T follicular helper cell (primary cell): Measurements from ENCODE around the gene SYNE2.

Experiments used
- DNase-seq: peaks from one replicate; pipeline ENCODE4 v3.0.0-alpha.2; 2020; ENCODE audit warnings: low read depth

SYNE2 gene

DNA sequence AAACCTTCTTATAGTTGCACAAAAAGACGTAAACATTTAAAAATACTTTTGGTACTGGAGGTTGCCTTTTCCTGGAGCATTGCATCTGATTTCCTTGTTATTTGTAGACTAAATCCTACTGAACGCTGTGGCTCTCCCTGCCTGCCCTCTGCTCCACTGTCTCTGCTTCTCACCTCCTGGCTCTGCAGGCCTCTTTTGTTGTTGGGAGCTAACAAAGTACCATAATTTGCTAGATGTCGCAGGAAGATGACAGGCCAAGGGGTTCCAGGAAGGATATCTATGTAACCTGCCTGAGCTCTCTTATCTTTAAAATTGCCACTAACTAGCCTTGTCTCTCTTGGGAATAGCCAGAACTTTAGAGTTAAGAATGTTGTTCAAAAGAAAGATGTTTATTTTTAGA is 21.4 kb downstream of the SYNE2 start:
- no peak for DNase-seq

DNA sequence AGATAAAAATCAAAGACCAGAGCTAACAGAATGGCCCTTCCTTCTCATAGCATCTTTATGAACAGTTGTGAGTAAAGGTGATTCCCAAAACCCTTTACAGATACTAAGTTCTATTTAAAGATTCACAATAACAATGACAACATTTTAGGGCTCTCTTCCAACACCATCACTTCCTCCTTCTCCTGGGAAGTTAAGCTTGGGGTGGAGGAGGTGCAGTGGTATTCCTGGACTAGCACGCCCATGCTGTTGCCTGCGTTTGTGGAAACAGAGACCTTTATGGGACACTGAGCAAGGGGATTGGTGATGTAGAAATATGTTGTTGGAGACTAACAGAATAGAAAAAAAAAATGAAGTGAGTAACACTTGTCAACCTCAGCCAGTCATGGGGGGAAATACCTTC is 22.5 kb downstream of the SYNE2 start:
- DNase-seq: no peak

DNA sequence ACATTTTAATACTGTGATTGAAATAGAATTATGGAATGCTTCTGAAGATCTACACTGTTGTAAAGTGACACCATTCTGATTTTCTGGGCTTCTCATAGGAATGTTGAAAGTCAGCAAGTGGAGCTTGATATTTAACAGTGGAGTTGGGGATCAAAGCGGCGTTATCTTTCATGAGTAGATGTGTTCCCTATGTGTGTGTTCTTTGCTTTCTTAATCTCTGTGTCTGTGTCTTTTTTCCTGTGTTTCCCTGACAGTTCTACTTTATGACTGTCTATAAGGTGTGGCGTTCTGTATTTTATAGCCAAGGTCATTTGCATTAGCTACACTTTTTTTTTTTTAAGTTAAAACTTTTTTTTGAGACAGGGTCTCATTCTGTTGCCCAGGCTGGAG is 24.7 kb downstream of the SYNE2 start:
- DNase-seq: no peak

DNA sequence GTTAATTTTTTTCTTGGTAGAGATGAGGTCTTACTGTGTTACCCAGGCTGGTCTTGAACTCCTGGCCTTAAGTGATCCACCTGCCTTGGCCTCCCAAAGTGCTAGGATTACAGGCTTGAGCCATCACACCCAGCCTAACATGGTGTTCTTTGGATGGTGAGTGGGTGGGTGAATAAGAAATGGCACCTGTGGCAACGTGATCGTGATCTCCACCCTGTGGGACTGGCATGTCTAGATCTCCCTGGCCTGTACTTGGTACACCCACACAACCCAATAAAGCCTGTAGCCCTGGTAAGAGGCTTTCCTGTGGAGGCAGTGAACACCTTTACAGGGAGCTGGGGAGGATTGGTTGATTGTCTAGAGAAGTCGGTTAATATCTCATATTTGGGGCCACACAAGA is 25.2 kb downstream of the SYNE2 start:
- no peak for DNase-seq

DNA sequence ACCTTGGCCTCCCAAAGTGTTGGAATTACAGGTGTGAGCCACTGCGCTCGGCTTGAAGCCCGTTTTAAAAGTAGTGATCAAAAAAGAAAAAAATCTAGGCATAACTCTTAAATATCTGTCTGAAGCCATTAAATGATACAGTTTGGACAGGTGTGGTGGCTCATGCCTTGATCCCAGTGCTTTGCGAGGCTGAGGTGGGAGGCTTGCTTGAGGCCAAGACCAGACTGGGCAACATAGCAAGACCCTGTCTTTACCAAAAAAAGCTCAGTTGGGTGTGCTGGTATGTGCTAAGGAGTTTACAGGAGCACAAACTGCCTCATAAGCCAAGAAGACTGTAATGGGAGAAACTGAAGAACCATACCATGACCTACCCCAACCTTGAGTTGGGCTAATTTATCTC is 26.0 kb downstream of the SYNE2 start:
- no peak for DNase-seq

DNA sequence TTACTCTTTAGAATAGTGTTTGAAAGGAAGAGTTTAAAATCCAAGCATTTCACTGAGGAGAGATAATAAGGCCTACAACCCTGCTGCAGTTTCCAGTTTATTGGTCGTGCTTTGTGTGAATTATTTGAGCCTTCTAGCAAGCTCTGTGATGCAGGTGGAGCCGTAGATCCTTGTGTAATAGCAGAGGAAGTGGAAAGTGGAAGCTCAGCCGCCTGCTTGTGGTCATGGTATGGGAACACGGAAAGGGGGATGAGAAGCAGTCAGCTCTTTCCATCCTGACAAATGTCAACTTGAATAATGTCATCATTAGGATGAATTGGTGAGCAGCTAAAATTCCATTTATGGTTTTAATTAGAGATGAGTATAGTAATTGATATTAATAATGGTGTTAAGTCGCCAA is 29.1 kb downstream of the SYNE2 start:
- DNase-seq: no peak

DNA sequence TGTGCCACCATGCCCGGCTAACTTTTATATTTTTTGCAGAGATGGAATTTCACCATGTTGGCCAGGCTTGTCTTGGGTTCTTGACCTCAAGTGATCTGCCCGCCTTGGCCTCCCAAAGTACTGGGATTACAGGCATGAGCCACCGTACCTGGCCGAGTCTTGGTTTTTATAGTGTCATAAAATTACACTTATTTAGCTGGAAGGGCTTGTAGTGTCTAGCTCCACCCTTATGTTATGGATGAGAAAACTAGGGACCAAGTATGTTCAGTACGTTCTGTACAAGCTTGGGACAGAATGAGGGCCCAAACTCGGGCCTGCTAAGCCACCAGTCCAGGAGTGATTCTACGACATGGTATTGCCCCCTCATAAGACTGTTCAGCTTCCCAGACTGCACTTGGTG is 35.1 kb downstream of the SYNE2 start:
- DNase-seq: no peak

DNA sequence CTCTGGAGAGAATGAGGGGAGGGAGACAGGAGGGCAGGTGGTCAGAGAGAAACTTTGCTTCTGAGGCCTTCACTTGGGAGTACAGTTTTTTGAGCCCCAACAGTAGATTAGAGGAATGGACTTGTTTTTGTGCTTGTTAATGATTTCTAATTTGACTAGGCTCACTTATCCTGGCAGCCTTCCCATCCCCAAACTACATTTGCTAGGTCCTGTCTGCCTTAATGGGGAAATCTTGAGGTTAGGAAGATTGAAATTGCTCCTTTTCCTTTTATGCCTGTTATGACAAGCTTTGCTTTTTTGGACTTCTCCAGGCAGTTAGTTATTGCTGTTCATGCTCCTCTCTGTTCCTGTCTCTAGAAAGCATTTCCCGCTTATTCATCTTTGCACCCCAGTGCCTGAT is 37.7 kb downstream of the SYNE2 start:
- no peak for DNase-seq

DNA sequence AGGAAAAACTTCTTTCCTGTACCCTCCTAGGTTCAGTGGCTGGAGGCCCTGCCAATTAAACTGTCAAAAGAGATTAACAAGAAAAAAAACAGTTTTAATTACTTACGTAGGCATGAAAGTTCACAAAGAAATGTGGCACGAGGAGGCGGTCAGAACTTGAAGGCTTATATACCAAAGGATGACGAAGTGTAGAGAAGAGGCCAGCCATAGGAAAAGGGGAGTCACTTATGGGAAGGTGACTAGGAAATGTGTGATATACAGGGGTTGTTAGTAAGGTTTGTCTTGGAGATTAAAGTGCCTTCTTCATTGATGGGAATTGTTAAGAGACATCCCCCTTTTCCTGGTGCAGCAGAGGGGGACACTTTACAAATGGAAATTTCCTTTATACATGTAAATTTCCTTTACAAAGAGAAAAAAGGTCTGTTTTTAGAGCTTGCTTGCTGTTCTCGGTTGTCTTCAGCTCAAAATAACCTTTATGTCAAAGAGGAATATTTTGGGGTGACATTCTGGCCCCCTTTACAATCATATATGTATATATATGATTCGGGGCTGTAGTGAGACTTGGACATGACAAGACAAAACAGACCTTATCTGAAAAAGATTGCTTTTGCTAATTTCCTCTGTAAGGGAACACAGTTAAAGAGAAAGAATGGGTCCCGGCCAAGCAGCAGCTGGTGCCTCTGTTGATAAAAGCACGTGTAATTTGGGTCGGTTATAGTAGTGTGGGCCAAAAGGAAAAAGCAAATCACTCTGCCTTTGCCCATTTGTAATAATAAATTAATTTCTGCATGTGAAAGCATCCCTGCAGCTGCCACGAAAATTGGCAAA is 38.6 kb downstream of the SYNE2 start:
- DNase-seq: no peak

DNA sequence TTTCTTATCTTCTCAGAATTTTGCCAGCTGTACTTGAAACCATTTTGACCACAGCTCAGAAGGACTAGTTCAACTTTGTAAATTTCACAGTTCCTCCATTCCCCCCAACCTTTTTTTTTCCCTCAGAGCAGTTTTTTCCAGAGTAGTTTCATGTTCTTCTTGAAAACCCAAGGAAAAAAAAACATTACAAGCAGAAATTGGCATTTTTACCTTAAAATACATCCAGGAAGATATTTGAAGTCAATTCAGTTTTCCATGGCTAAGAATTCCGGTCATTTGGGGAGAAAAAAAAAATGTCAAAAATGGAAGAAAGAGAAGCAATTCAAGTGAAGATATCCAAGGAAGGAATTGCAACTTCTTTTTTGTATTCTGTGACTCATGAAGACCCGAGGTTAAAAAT is 39.5 kb downstream of the SYNE2 start:
- DNase-seq: no peak

DNA sequence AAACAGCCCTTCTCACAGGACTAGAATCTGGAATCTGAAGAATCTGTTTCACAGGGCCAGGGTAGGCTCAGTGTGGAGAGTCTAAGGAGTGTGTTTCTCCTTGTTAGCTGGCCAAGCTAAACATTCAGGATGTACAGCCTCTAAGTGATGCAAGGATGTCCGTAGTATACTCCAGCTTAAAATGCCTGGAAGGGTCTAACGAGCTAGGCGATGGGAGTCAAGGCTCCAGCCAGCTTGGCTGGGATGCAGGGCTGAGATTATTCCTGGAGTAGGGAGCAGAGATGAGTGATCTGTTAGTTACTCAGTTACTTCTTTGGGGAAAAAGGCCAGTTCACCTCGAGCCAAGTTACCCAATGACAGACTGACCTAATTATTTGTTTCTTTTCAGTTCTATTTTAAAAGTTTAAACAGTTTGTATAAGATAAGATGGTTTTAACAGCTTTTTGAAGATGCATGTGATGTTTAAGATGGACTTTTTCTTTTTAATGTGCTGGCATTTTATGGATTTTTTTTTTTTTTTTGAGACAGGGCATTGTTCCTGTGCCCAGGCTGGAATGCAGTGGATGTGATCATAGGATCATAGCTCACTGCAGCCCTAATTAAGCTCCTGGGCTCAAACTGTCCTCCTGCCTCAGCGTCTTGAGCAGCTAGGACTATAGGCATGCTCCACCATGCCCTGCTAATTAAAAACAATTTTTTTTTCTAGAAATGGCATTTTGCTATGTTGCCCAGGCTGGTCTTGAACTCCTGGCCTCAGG is 41.1 kb downstream of the SYNE2 start:
- no peak for DNase-seq

DNA sequence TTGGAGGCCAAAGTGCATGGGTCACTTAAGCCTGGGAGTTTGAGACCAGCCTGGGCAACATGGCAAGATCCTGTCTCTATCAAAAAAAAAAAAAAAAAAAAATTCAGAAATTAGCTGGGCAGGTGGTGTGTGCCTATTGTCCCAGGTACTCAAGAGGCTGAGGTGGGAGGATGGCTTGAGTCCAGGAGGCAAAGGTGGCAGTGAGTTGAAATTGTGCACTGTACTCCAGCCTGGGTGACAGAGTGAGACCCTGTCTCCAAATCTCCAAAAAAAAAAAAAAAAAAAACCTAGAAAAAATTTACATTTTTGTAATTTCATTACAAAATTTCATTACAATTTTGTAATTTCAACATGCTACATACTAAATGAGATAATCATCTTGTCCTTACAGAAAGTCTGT is 42.7 kb downstream of the SYNE2 start:
- DNase-seq: no peak

DNA sequence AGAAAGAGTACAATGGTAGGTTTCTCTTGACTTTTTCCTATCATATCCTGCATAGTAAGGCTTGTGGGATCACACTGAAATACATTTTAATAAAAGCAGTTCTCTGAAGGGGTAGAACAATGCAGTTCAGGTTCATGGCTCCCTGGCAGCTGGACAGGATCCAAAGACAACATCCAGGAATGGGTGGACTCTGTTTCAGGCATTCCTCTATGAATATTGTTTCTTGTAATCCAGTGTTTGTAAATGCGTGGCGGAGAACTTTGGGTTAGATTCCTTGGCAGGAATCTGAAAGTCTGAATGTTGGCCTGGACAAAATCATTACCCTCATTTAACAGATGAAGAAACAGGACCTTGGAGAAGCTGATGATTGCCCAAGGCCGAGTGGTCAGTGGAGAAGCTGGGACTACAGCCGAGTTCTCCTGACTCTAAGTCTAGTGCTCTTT is 43.5 kb downstream of the SYNE2 start:
- DNase-seq: no peak

DNA sequence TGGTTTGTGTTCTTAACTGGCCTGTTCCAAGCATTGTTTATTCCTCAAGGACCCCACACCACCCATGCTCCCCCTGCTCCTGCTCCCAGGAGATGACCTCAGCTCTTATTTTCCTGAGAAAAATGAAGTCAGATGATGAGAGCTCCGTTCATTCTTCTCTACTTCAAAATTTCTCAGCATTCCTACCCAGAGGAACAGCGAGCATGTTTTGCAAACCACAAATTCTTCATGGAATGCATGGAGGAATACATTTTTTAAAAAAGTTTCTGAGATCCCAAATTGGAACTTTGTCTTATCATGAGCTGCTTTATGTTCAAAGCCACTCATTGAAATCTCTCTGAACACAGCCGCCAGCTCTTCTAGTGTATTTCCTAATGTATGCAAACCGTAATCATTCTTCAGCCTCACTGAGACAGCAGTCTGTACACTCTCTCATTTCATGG is 44.9 kb downstream of the SYNE2 start:
- DNase-seq: no peak

DNA sequence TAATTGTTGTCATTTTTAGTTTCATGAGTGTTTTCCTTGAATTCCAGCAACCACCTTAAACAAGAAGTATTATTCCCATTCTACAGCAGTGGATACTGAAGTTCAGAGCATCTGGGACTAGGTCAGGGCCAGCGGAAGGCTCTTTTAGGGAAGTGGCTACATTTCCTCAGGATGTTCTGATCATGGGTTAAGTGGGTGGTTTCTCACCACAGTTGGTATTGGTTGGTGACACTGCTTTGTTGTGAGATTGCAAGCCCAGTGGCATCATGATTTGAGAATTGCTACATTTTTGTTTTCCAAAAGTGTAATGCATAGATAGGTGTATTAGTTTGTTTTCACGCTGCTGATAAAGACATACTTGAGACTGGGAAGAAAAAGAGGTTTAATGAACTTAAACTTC is 47.1 kb downstream of the SYNE2 start:
- DNase-seq: no peak

DNA sequence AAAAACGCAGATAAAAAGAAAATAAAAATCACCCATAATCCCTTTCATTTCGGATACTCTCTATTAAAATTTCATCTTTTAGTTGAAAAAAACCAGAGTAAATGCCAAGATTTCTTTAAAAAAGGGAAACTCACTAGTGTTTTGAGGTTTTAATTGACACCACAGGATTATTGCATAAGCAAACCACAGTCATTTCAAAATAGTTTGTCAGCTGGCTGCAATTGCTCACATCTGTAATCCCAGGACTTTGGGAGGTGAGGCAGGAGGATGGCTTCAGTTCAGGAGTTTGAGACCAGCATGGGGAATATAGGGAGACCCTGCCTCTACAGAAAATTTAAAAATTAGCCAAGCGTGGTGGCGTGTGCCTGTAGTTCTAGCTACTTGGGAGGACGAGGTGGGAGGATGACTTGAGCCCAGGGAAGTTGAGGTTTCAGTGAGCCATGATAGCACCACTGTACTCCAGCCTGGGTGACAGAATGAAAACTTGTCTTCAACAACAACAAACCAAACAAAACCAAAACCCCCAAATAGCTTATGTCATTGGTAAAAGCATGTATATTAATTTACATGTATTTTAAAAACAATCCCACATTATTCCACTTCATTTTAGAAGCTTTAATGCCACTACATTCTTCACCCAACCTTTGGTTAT is 48.8 kb downstream of the SYNE2 start:
- no peak for DNase-seq

DNA sequence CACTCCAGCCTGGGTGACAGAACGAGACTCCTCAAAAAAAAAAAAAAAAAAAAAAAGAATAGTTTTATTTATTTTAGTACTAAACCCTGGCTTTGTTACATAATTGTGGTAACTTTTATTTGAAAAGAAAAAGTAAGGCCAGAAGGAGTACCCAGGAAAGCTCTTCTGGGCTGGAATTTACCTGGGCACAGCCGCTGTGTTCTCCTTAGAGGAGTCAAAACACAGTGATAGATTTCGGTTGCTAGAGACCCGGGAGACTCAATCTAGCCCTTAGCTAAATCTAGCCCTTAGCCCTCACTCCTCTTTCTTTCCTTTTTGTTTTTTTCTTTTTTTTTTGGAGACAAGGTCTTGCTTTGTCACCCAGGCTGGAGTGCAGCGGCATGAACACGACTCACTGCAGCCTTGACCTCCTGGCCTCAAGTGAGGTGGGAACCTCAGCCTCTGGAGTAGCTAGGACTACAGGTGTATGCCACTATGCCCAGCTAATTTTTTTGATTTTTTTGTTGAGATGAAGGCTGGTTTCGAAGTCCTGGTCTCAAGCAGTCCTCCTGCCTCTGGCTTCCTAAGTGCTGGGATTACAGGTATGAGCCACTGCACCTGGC is 49.7 kb downstream of the SYNE2 start:
- DNase-seq: no peak

DNA sequence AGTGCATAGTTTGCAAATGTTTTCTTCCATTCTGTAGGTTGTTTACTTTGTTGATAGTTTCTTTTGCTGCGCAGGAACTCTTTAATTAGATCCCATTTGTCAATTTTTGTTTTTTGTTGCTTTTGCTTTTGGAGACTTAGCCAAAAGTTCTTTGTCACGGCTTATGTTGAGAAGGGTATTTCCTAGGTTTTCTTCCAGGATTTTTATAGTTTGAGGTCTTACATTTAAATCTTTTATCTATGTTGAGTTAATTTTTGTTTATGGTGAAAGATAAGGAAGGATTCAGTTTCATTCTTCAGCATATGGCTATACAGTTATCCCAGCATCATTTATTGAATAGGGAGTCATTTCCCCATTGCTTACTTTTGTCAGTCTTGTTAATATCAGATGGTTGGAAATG is 51.9 kb downstream of the SYNE2 start:
- DNase-seq: no peak

DNA sequence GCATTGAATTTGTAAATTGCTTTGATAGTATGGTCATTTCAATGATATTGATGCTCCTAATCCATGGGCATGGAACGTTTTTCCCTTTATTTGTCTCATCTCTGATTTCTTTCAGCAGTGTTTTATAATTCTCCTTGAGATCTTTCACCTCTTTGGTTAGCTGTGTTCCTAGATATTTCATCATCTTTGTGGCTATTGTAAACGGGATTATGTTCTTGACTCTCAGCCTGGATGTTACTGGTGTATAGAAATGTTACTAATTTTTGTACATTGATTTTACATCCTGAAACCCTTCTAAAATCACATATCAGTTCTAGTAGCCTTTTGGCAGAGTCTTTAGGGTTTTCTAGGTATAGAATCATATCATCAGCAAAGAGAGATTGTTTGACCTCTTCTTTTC is 52.6 kb downstream of the SYNE2 start:
- DNase-seq: no peak

DNA sequence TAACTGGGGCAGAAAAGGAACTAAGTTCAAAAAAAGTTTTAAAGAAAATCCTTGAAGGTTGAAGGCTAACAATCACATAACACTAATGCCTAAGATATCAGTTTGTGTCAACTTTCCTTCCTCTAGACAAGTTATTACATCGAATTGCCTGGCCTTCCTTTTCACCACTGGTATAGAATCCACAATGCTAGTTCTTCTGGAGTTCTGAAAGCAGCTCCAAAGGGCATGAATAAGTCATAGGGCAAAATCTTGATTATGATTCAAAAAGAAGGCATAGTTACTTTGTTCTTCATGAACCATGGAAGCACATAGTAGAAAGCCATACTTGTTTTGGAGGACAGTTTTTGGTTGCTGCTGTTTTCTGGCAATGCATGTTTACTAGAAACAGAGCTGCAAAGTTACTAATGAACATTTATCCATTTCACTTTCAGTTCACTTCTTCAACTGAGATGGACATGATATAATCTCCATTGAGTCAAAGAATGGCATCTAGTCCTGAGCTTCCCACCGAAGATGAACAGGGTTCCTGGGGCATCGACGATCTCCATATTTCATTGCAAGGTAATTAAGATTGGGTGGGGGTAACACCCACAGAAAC is 56.0 kb downstream of the SYNE2 start:
- DNase-seq: no peak

DNA sequence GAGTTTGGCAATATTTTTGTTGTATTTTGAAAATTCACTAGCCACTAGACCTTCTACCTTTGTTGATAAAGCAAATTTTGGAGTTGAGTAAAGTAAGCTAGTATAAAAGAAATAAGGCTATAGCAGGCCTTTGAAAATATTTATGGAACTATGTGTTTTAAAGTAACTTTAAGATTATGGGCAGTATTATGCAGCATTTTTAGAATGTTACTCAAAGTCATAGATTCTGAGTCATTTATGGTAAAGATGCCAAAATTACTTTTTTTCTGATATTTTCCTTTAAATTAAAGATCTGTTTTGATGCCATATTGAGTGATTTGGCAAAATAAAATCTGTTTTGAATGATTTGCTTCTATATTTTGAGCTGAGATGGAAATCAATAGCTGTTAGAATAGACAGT is 57.2 kb downstream of the SYNE2 start:
- no peak for DNase-seq
